ENCODE results near the gene PAGR1. TPM values are rescaled to one million over a fixed set of nuclear protein-coding genes. Genes with fewer than 3 reads are reported as not detected.

PAGR1 gene
- polyA plus RNA-seq, 1 of the 3 experiments (the other 2 are of a cell fraction) = 57.7 TPM

DNA sequence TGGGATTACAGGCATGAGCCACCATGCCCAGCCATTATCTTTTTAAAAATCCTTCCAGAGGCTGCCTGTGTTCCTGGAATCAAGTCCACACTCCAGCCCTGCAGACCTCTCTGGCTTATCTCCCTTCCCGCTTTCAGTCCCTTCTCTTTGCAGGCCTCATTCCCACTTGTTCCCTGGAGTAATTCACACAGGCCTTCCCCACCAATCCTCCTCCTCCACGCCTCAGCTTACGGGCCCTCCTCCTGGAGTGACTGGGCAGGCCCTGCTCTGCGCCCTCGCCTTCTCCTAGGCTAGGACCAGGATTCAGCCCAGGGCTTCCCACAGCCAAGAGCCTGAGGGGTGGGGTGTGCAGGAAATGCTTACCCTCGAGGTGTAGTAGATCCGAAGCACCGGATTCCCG, 44.3 kb downstream of the PAGR1 start:
- H4K20me1 ChIP-seq (ENCODE audit: insufficient read depth) = no peaks in the 10 kb centered on the region
- TF ChIP-seq RFX5 (IDR thresholded peaks at IDR 0.05; ENCODE audit: low read length) (no peak), JUND (IDR thresholded peaks at IDR 0.05) (no peak), RCOR1 (IDR thresholded peaks at IDR 0.05; ENCODE audit: low read length) (no peak), RAD21 (IDR thresholded peaks at IDR 0.05; ENCODE audit: low read length) (no peak), EP300 (IDR thresholded peaks at IDR 0.05; ENCODE audit: borderline replicate concordance in 1 of 2, low read depth in 1 of 2, low read length in 1 of 2) (no peak), NFIC (IDR thresholded peaks at IDR 0.05; ENCODE audit: borderline replicate concordance) (no peak), YY1 (IDR thresholded peaks at IDR 0.05; ENCODE audit: low read depth) (no peak)
- TF ChIP-seq, protein P1, sequence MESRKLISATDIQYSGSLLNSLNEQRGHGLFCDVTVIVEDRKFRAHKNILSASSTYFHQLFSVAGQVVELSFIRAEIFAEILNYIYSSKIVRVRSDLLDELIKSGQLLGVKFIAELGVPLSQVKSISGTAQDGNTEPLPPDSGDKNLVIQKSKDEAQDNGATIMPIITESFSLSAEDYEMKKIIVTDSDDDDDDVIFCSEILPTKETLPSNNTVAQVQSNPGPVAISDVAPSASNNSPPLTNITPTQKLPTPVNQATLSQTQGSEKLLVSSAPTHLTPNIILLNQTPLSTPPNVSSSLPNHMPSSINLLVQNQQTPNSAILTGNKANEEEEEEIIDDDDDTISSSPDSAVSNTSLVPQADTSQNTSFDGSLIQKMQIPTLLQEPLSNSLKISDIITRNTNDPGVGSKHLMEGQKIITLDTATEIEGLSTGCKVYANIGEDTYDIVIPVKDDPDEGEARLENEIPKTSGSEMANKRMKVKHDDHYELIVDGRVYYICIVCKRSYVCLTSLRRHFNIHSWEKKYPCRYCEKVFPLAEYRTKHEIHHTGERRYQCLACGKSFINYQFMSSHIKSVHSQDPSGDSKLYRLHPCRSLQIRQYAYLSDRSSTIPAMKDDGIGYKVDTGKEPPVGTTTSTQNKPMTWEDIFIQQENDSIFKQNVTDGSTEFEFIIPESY (IDR thresholded peaks at IDR 0.05; ENCODE audit: borderline replicate concordance, low read depth) = no peak
- TF ChIP-seq, protein P2, sequence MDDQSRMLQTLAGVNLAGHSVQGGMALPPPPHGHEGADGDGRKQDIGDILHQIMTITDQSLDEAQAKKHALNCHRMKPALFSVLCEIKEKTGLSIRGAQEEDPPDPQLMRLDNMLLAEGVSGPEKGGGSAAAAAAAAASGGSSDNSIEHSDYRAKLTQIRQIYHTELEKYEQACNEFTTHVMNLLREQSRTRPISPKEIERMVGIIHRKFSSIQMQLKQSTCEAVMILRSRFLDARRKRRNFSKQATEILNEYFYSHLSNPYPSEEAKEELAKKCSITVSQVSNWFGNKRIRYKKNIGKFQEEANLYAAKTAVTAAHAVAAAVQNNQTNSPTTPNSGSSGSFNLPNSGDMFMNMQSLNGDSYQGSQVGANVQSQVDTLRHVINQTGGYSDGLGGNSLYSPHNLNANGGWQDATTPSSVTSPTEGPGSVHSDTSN (IDR thresholded peaks at IDR 0.05) = no peak
- no peak for DNase-seq
- peaks cover 5 to 14% of the 10 kb centered on the region in 2 experiments for H3K36me3 ChIP-seq (replicated peaks in 1 of 2; ENCODE audit: control insufficient read depth in 1 of 2, insufficient read depth in 2 of 2, low read length in 1 of 2)
- no peaks in the 10 kb centered on the region for H3K9me3 ChIP-seq
- ChIA-PET POLR2A (no interaction called here), CTCF (interaction anchor here (1.0 to 3.2 kb wide), 3 partner anchors 12 to 145 kb away, joined by 3 to 13 read pairs (median 4); partner anchors contain the start of gene MVP)
- no peak overlapping the region for H3K4me3 ChIP-seq (ENCODE audit: low read depth in 2 of 2, low read length in 1 of 2)
- H3K27ac ChIP-seq (ENCODE audit: low read depth in 2 of 2, low read length in 1 of 2) = no peak overlapping the region
- no peaks in the 10 kb centered on the region for H3K9me2 ChIP-seq
- no peak overlapping the region for H2AFZ ChIP-seq (ENCODE audit: low read depth)
- no peak overlapping the region for H3K9ac ChIP-seq
- H3F3A ChIP-seq (replicated peaks; ENCODE audit: insufficient read depth) = peaks cover 11% of the 10 kb centered on the region
- H3K79me2 ChIP-seq (ENCODE audit: insufficient read depth) = peaks cover 18% of the 10 kb centered on the region
- 91% methylated on average over 8 of the region's 9 CpGs for WGBS (ENCODE audit: low lambda C conversion rate)
- H3K4me1 ChIP-seq (ENCODE audit: control insufficient read depth in 1 of 2, insufficient read depth in 2 of 2, low read depth in 1 of 2, low read length in 1 of 2) = peaks cover 0 to 30% of the 10 kb centered on the region in 2 experiments; a peak in 1 of 4 replicates
- H3K27me3 ChIP-seq (ENCODE audit: insufficient read depth) = no peaks in the 10 kb centered on the region
- no peak overlapping the region for H3K4me2 ChIP-seq

DNA sequence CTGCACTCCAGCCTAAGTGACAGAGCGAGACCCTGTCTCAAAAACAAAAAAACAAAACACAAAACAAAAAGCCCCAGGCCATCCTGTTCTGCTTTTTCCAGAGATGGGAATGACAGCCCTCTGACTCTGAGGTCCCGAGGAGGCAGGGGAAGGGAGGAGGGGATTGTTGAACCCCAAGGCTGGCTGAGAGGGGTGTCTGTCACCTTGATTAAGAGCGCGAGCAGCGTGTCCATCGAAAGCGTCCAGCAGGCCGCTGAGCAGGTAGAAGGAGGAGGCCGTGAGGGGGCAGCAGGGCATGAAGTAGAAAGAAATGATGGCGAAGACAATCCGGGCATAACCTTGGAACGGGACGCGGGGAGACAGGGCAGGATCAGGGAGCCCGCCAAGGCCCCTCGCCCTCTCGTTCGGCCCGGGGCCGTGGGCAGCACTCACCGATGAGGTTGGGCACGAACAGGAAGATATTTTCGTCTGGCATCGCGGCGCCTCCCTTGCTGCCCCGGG, 46.5 kb downstream of the PAGR1 start:
- Histone ChIP-seq H4K20me1 (ENCODE audit: insufficient read depth) (no peaks in the 10 kb centered on the region), H3F3A (replicated peaks; ENCODE audit: insufficient read depth) (peaks cover 4% of the 10 kb centered on the region), H3K4me1 (ENCODE audit: control insufficient read depth in 1 of 2, insufficient read depth in 2 of 2, low read depth in 1 of 2, low read length in 1 of 2) (peaks cover 0 to 17% of the 10 kb centered on the region in 2 experiments; a peak in 1 of 4 replicates), H3K27ac (ENCODE audit: low read depth in 2 of 2, low read length in 1 of 2) (peak overlapping the region; percentile 88 to 95; a peak in 3 of 4 replicates), H3K9me3 (no peaks in the 10 kb centered on the region), H3K9ac (peak overlapping the region; percentile 79), H3K4me2 (peak overlapping the region; percentile 98), H2AFZ (ENCODE audit: low read depth) (peak overlapping the region; percentile 77), H3K36me3 (replicated peaks in 1 of 2; ENCODE audit: control insufficient read depth in 1 of 2, insufficient read depth in 2 of 2, low read length in 1 of 2) (peaks cover 5 to 14% of the 10 kb centered on the region in 2 experiments), H3K79me2 (ENCODE audit: insufficient read depth) (peaks cover 18% of the 10 kb centered on the region), H3K27me3 (ENCODE audit: insufficient read depth) (no peaks in the 10 kb centered on the region), H3K9me2 (no peaks in the 10 kb centered on the region), H3K4me3 (ENCODE audit: low read depth in 2 of 2, low read length in 1 of 2) (peak overlapping the region; percentile 81 to 90)
- peak; percentile 63 for DNase-seq
- CTCF ChIA-PET = interaction anchor here (0.7 to 3.2 kb wide), 11 partner anchors 12 to 170 kb away, joined by 3 to 13 read pairs (median 5); partner anchors contain the start of genes KIF22, SEZ6L2 and TLCD3B
- 7% methylated on average over 9 of the region's 27 CpGs for WGBS (ENCODE audit: low lambda C conversion rate)
- POLR2A ChIA-PET = interaction anchor here (1.0 to 1.1 kb wide), 2 partner anchors 16 to 54 kb away, joined by 3 to 4 read pairs; no protein-coding TSS in a partner anchor
- TF ChIP-seq CHD2 (IDR thresholded peaks at IDR 0.05; ENCODE audit: low read length, partially characterized antibody) (no peak), RCOR1 (IDR thresholded peaks at IDR 0.05; ENCODE audit: low read length) (no peak), FOXJ3 (CRISPR knock-in tag; IDR thresholded peaks at IDR 0.05) (no peak), YY1 (IDR thresholded peaks at IDR 0.05; ENCODE audit: low read depth) (no peak), RAD21 (IDR thresholded peaks at IDR 0.05; ENCODE audit: low read length) (peak; percentile 34), POLR2AphosphoS5 (IDR thresholded peaks at IDR 0.05; ENCODE audit: low read depth, low read length) (no peak), SMC3 (IDR thresholded peaks at IDR 0.05; ENCODE audit: low read depth, low read length) (peak; percentile 26; the same call in 1 of the 2 replicates), JUND (IDR thresholded peaks at IDR 0.05) (no peak), MEF2A (IDR thresholded peaks at IDR 0.05; ENCODE audit: borderline replicate concordance, low read depth) (no peak), SIN3A (IDR thresholded peaks at IDR 0.05; ENCODE audit: borderline replicate concordance, low read depth, low read length) (0 out of 2 replicates have a peak, but pooled peaks have one; percentile 8), MXI1 (IDR thresholded peaks at IDR 0.05; ENCODE audit: low read depth, low read length) (no peak)
- TF ChIP-seq, protein P3, sequence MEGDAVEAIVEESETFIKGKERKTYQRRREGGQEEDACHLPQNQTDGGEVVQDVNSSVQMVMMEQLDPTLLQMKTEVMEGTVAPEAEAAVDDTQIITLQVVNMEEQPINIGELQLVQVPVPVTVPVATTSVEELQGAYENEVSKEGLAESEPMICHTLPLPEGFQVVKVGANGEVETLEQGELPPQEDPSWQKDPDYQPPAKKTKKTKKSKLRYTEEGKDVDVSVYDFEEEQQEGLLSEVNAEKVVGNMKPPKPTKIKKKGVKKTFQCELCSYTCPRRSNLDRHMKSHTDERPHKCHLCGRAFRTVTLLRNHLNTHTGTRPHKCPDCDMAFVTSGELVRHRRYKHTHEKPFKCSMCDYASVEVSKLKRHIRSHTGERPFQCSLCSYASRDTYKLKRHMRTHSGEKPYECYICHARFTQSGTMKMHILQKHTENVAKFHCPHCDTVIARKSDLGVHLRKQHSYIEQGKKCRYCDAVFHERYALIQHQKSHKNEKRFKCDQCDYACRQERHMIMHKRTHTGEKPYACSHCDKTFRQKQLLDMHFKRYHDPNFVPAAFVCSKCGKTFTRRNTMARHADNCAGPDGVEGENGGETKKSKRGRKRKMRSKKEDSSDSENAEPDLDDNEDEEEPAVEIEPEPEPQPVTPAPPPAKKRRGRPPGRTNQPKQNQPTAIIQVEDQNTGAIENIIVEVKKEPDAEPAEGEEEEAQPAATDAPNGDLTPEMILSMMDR (IDR thresholded peaks at IDR 0.05) = no peak; the same call in 1 of the 2 replicates
- TF ChIP-seq, protein P4, sequence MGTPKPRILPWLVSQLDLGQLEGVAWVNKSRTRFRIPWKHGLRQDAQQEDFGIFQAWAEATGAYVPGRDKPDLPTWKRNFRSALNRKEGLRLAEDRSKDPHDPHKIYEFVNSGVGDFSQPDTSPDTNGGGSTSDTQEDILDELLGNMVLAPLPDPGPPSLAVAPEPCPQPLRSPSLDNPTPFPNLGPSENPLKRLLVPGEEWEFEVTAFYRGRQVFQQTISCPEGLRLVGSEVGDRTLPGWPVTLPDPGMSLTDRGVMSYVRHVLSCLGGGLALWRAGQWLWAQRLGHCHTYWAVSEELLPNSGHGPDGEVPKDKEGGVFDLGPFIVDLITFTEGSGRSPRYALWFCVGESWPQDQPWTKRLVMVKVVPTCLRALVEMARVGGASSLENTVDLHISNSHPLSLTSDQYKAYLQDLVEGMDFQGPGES (IDR thresholded peaks at IDR 0.05; ENCODE audit: low read depth, low read length) = no peak
- TF ChIP-seq, protein P5, sequence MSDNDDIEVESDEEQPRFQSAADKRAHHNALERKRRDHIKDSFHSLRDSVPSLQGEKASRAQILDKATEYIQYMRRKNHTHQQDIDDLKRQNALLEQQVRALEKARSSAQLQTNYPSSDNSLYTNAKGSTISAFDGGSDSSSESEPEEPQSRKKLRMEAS (IDR thresholded peaks at IDR 0.05; ENCODE audit: low read depth) = peak; percentile 34; the same call in 1 of the 2 replicates
- TF ChIP-seq, protein P6, sequence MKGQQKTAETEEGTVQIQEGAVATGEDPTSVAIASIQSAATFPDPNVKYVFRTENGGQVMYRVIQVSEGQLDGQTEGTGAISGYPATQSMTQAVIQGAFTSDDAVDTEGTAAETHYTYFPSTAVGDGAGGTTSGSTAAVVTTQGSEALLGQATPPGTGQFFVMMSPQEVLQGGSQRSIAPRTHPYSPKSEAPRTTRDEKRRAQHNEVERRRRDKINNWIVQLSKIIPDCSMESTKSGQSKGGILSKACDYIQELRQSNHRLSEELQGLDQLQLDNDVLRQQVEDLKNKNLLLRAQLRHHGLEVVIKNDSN (IDR thresholded peaks at IDR 0.05; ENCODE audit: borderline replicate concordance, low read depth) = no peak
